HCT116 (cell line): ENCODE measurements around the gene GNPTAB. TPM values are rescaled to one million over a fixed set of nuclear protein-coding genes. Genes with fewer than 3 reads are reported as not detected.

Source experiments
- ATAC-seq: fragments of 200-7000 bp; cut with Tn5 transposase; 2 replicates; pipeline ENCODE4 v1.9.1; 2020; ENCODE audit warnings: mild to moderate bottlenecking, moderate library complexity
- BruUV-seq: library from RNA; stranded (reverse); fragments of 400-500 nt; replicated peaks from 2 replicates; lab custom pipeline; 2021; lab: Mats Ljungman, UMichigan
- CTCF ChIA-PET: fragments of 300-600 bp; sonication (Branson Sonifier 250); formaldehyde crosslinking; loops from one replicate; lab custom pipeline; 2021; ENCODE audit warnings: antibody characterized with exemption; lab: Charles Lee
- POLR2A ChIA-PET: fragments of 300-600, 350-600 bp; sonication (Branson Sonifier 250); formaldehyde crosslinking; loops from one replicate; lab custom pipeline; 2021; ENCODE audit warnings: antibody characterized with exemption; lab: Charles Lee
- RAD21 ChIA-PET, 2 experiments: fragments of 300-600 bp; sonication (Branson Sonifier 250); formaldehyde crosslinking; loops; one replicate each; lab custom pipeline; 2023; ENCODE audit warnings: low total read pairs in 2 of 2; ENCODE audit not compliant: uncharacterized antibody in 2 of 2, unreplicated experiment in 2 of 2, low non-redundant PET in 1 of 2; lab: Charles Lee
- DNase-seq: peaks from one replicate; pipeline ENCODE4 v3.0.0-alpha.2; 2010; ENCODE audit warnings: low read depth, low spot score
- H2AFZ ChIP-seq: fragments of 200-600 bp; shearing (Covaris generic), sonication (generic); 2 replicates; pipeline ENCODE4 v1.6.1; 2017; ENCODE audit warnings: low read depth, mixed run types, mixed read lengths, antibody characterized with exemption, low read length; ENCODE audit not compliant: poor library complexity, severe bottlenecking
- H3K27ac ChIP-seq: 2 replicates; pipeline ENCODE4 v1.5.1; 2012; ENCODE audit warnings: low read depth, low read length
- H3K27me3 ChIP-seq: fragments of 200-600 bp; sonication (generic); 2 replicates; pipeline ENCODE4 v1.6.1; 2016; ENCODE audit warnings: mixed run types, low read length, mixed read lengths; ENCODE audit not compliant: insufficient read depth
- H3K36me3 ChIP-seq, 2 experiments: fragments of 200-500 bp in 1 of 2; fragments of 200-600 bp in 1 of 2; sonication (Bioruptor generic) in 1 of 2; sonication (generic) in 1 of 2; 2 replicates each; pipeline versions ENCODE4 v1.5.1 to v1.6.1; 2014 to 2016; ENCODE audit warnings: low read length in 2 of 2, inconsistent platforms in 1 of 2, mixed read lengths in 1 of 2, mixed run types in 1 of 2; ENCODE audit not compliant: insufficient read depth in 2 of 2, control insufficient read depth in 1 of 2
- H3K4me1 ChIP-seq, 2 experiments: fragments of 200-600 bp in 1 of 2; sonication (generic) in 1 of 2; 2 replicates each; pipeline versions ENCODE4 v1.5.1 to v1.6.1; 2012 to 2017; ENCODE audit warnings: low read length in 2 of 2, inconsistent platforms in 1 of 2, mild to moderate bottlenecking in 1 of 2, mixed read lengths in 1 of 2, mixed run types in 1 of 2, moderate library complexity in 1 of 2; ENCODE audit not compliant: insufficient read depth in 2 of 2, control insufficient read depth in 1 of 2
- H3K4me2 ChIP-seq: fragments of 200-600 bp; sonication (generic); 2 replicates; pipeline ENCODE4 v1.6.1; 2017; ENCODE audit warnings: mixed run types, low read length, mixed read lengths
- H3K4me3 ChIP-seq, 2 experiments: fragments of 200-600 bp in 1 of 2; sonication (generic) in 1 of 2; replicated peaks in 1 of 2; 2 replicates each; pipeline ENCODE4 v1.5.1; 2011 to 2016; ENCODE audit warnings: low read length in 2 of 2, control low read depth in 1 of 2, low read depth in 1 of 2, mild to moderate bottlenecking in 1 of 2, mixed read lengths in 1 of 2, mixed run types in 1 of 2
- H3K79me2 ChIP-seq: fragments of 200-600 bp; sonication (generic); 2 replicates; pipeline ENCODE4 v1.6.1; 2017; ENCODE audit warnings: mild to moderate bottlenecking, mixed run types, low read length, moderate library complexity, mixed read lengths; ENCODE audit not compliant: insufficient read depth
- H3K9ac ChIP-seq: fragments of 200-600 bp; sonication (generic); 2 replicates; pipeline ENCODE4 v1.6.1; 2016; ENCODE audit warnings: low read length, mixed read lengths
- H3K9me2 ChIP-seq: fragments of 200-600 bp; sonication (generic), shearing (Covaris generic); 2 replicates; pipeline ENCODE4 v1.6.1; 2017; ENCODE audit warnings: mixed run types, mild to moderate bottlenecking, moderate library complexity; ENCODE audit not compliant: insufficient read depth
- H3K9me3 ChIP-seq, 2 experiments: fragments of 200-500 bp in 1 of 2; fragments of 200-600 bp in 1 of 2; sonication (Bioruptor generic) in 1 of 2; sonication (generic) in 1 of 2; 2 replicates each; pipeline ENCODE4 v1.6.1; 2014 to 2017; ENCODE audit warnings: low read length in 2 of 2, mixed read lengths in 2 of 2, inconsistent platforms in 1 of 2, low read depth in 1 of 2, mild to moderate bottlenecking in 1 of 2, mixed run types in 1 of 2, moderate library complexity in 1 of 2; ENCODE audit not compliant: control insufficient read depth in 1 of 2, insufficient read depth in 1 of 2
- H4K20me1 ChIP-seq: fragments of 200-600 bp; sonication (generic), shearing (Covaris generic); 2 replicates; pipeline ENCODE4 v1.6.1; 2017; ENCODE audit warnings: mixed run types, mild to moderate bottlenecking, moderate library complexity; ENCODE audit not compliant: insufficient read depth
- CBX3 ChIP-seq: IDR thresholded peaks from 2 replicates; pipeline ENCODE4 v1.6.1; 2012; ENCODE audit warnings: low read depth
- CEBPB ChIP-seq: IDR thresholded peaks from 2 replicates; pipeline ENCODE4 v1.6.1; 2012; ENCODE audit warnings: low read depth
- EGR1 ChIP-seq: IDR thresholded peaks from 2 replicates; pipeline ENCODE4 v1.6.1; 2012; ENCODE audit warnings: low read depth
- ELF1 ChIP-seq: IDR thresholded peaks from 2 replicates; pipeline ENCODE4 v1.6.1; 2012; ENCODE audit warnings: low read depth, borderline replicate concordance
- EZH2 ChIP-seq: fragments of 200-600 bp; sonication (generic); IDR thresholded peaks from 2 replicates; pipeline ENCODE4 v1.6.1; 2017; ENCODE audit warnings: antibody characterized with exemption, mixed run types
- EZH2phosphoT487 ChIP-seq: fragments of 200-600 bp; IDR thresholded peaks from 2 replicates; pipeline ENCODE4 v1.6.1; 2018; ENCODE audit warnings: antibody characterized with exemption, borderline replicate concordance
- JUND ChIP-seq: IDR thresholded peaks from 2 replicates; pipeline ENCODE4 v1.6.1; 2012
- POLR2AphosphoS5 ChIP-seq: IDR thresholded peaks from 2 replicates; pipeline ENCODE4 v1.6.1; 2011; ENCODE audit warnings: mild to moderate bottlenecking, low read depth, low read length, moderate library complexity
- RAD21 ChIP-seq: IDR thresholded peaks from 2 replicates; pipeline ENCODE4 v1.6.1; 2012; ENCODE audit warnings: low read depth, mild to moderate bottlenecking
- SIN3A ChIP-seq: IDR thresholded peaks from 2 replicates; pipeline ENCODE4 v1.6.1; 2012; ENCODE audit warnings: low read depth
- SP1 ChIP-seq: IDR thresholded peaks from 2 replicates; pipeline ENCODE4 v1.6.1; 2012; ENCODE audit warnings: low read depth
- SRF ChIP-seq: IDR thresholded peaks from 2 replicates; pipeline ENCODE4 v1.6.1; 2012; ENCODE audit warnings: low read depth
- TCF7L2 ChIP-seq: IDR thresholded peaks from 2 replicates; pipeline ENCODE4 v1.7.0; 2011; ENCODE audit warnings: borderline replicate concordance, inconsistent platforms; ENCODE audit not compliant: insufficient read depth, insufficient read length; ENCODE audit errors: extremely low read depth
- ZFX ChIP-seq: fragments of 450-650 bp; IDR thresholded peaks from 2 replicates; pipeline ENCODE4 v1.6.1; 2017
- ZNF274 ChIP-seq: fragments of 200-500 bp; sonication (Bioruptor generic); IDR thresholded peaks from 2 replicates; pipeline ENCODE4 v1.6.1; 2014; ENCODE audit warnings: mild to moderate bottlenecking, low read depth, low read length, inconsistent platforms
- intact Hi-C: fragments of 100-400 bp; cut with micrococcal nuclease; formaldehyde crosslinking; loops from 2 replicates; pipeline ENCODE4 v1.10.0; 2022
- total RNA-seq: library from RNA; stranded (reverse); gene quantifications from one replicate; pipeline ENCODE4 v1.2.1, GENCODE V29; 2021; ENCODE audit not compliant: unreplicated experiment
- TF ChIP-seq, protein P1 (sequence below), 3 experiments: fragments of 200-600 bp in 1 of 3; sonication (generic) in 1 of 3; IDR thresholded peaks in 2 of 3; conservative IDR thresholded peaks in 1 of 3; 2 replicates each; pipeline ENCODE4 v1.5.1; 2012 to 2017; ENCODE audit warnings: low read depth in 2 of 3, low read length in 2 of 3, antibody characterized with exemption in 1 of 3, borderline replicate concordance in 1 of 3, control low read depth in 1 of 3, mild to moderate bottlenecking in 1 of 3, mixed read lengths in 1 of 3, mixed run types in 1 of 3, moderate library complexity in 1 of 3; ENCODE audit not compliant: insufficient read depth in 1 of 3
- TF ChIP-seq, protein P2 (sequence below): IDR thresholded peaks from 2 replicates; pipeline ENCODE4 v1.6.1; 2012
- TF ChIP-seq, protein P3 (sequence below): IDR thresholded peaks from 2 replicates; pipeline ENCODE4 v1.6.1; 2012

The GNPTAB gene
- total RNA-seq, 1 experiment from 2014 or later, result 41.4 TPM

DNA sequence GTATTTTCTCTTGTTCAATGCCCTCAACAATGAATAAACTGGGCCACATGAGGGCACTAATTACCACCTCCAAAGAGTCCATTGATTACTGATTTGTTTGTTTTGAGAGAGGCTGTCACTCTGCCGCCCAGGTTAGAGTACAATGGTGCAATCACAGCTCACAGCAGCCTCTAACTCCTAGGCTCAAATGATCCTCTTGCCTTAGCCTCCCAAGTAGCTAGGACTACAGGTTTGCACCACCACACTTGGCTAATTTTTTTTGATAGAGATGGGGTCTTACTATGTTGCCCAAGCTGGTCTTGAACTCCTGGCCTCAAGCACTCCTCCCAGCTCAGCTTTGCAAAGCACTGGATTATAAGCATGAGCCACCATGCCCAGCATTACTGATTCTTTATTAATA, 63.2 kb downstream of the GNPTAB start:
- ChIA-PET CTCF (no interaction called here), POLR2A (no interaction called here), RAD21 (no interaction called here)
- no peaks in the 10 kb centered on the region for H3K4me1 ChIP-seq
- H2AFZ ChIP-seq, result no peak overlapping the region
- H3K36me3 ChIP-seq, result peaks cover 0 to 2% of the 10 kb centered on the region in 2 experiments; a peak in 1 of 4 replicates
- no peak overlapping the region for H3K4me3 ChIP-seq
- H3K27me3 ChIP-seq, result no peaks in the 10 kb centered on the region
- no peaks in the 10 kb centered on the region for H3K9me3 ChIP-seq
- H3K27ac ChIP-seq, result no peak overlapping the region
- ATAC-seq (no peak), DNase-seq (no peak)
- intact Hi-C loops, result no loop called here
- H4K20me1 ChIP-seq, result no peaks in the 10 kb centered on the region
- no peaks in the 10 kb centered on the region for H3K79me2 ChIP-seq
- no peaks in the 10 kb centered on the region for H3K9me2 ChIP-seq
- no peak overlapping the region for H3K9ac ChIP-seq
- TF ChIP-seq RAD21 (peak; percentile 19; the same call in 1 of the 2 replicates), ZFX (no peak)
- TF ChIP-seq, protein P1, sequence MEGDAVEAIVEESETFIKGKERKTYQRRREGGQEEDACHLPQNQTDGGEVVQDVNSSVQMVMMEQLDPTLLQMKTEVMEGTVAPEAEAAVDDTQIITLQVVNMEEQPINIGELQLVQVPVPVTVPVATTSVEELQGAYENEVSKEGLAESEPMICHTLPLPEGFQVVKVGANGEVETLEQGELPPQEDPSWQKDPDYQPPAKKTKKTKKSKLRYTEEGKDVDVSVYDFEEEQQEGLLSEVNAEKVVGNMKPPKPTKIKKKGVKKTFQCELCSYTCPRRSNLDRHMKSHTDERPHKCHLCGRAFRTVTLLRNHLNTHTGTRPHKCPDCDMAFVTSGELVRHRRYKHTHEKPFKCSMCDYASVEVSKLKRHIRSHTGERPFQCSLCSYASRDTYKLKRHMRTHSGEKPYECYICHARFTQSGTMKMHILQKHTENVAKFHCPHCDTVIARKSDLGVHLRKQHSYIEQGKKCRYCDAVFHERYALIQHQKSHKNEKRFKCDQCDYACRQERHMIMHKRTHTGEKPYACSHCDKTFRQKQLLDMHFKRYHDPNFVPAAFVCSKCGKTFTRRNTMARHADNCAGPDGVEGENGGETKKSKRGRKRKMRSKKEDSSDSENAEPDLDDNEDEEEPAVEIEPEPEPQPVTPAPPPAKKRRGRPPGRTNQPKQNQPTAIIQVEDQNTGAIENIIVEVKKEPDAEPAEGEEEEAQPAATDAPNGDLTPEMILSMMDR (IDR thresholded peaks at IDR 0.05 in 2 of 3, conservative IDR thresholded peaks at IDR 0.05 in 1 of 3; ENCODE audit: borderline replicate concordance in 1 of 3, insufficient read depth in 1 of 3, low read depth in 2 of 3, low read length in 2 of 3), result 0 out of 6 replicates have a peak, but pooled peaks of 1 of the 3 experiments have one; percentile 4
- no TSS peak for BruUV-seq
- no peak overlapping the region for H3K4me2 ChIP-seq

DNA sequence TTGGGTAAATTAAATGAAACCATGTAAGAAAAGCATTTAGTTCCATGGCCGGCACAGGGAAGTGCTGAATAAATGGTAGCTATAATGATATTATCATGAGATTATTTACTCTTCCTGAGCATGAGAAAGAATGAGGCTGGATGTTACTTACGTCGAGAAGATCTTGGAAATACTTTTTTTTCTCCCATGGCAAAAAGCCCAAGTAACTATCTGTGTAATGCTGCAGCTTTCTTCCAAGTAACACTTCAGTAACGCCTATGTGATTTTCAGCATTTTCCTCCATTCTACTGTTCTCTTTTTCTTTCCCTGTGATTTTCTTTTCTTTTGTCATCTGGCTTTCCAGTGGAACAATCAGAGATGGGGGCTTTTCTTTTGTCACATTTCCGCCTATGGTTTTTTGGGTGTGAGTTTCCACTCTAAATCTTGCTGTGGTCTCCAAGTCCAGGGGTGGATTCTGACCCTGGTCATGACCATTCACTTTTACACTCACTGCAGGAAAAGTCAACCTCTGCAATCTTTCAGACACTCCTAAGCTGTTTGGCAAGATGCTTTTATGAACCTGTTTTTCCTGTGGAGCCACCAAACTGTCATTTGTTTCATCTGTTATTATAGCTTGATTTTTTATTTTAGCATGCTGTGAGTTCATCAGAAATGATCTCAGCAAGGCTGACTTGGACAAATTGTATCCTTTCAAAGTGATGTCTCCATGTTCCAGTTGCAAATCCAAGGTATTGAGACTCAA, 66.5 kb downstream of the GNPTAB start:
- intact Hi-C loops, result no loop called here
- H3K9me3 ChIP-seq, result no peaks in the 10 kb centered on the region
- no peaks in the 10 kb centered on the region for H3K9me2 ChIP-seq
- ATAC-seq, result no peak
- ChIA-PET CTCF (interaction anchor here (1.2 kb wide), 1 partner anchor 10 kb away, joined by 3 read pairs; no protein-coding TSS in a partner anchor), RAD21 (no interaction called here), POLR2A (interaction anchor here (1.3 kb wide), 1 partner anchor 9 kb away, joined by 3 read pairs; no protein-coding TSS in a partner anchor)
- H2AFZ ChIP-seq, result no peak overlapping the region
- H3K27me3 ChIP-seq, result no peaks in the 10 kb centered on the region
- 0 out of 4 replicates have a peak, but pooled peaks cover 0 to 6% of the 10 kb centered on the region in 2 experiments for H3K36me3 ChIP-seq
- DNase-seq, result no peak
- no peaks in the 10 kb centered on the region for H3K4me1 ChIP-seq
- no peaks in the 10 kb centered on the region for H3K79me2 ChIP-seq
- H3K9ac ChIP-seq, result no peak overlapping the region
- H3K4me3 ChIP-seq, result no peak overlapping the region
- H3K4me2 ChIP-seq, result no peak overlapping the region
- no peak overlapping the region for H3K27ac ChIP-seq
- BruUV-seq, result TSS peak; percentile 61
- H4K20me1 ChIP-seq, result no peaks in the 10 kb centered on the region
- TF ChIP-seq CEBPB (no peak), SIN3A (no peak), EZH2phosphoT487 (no peak), TCF7L2 (no peak), JUND (no peak), ZFX (no peak), EGR1 (no peak), SP1 (no peak), EZH2 (no peak), CBX3 (no peak), SRF (no peak), POLR2AphosphoS5 (no peak), ZNF274 (no peak), ELF1 (no peak)
- TF ChIP-seq, protein P2, sequence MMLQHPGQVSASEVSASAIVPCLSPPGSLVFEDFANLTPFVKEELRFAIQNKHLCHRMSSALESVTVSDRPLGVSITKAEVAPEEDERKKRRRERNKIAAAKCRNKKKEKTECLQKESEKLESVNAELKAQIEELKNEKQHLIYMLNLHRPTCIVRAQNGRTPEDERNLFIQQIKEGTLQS, result no peak
- TF ChIP-seq, protein P3, sequence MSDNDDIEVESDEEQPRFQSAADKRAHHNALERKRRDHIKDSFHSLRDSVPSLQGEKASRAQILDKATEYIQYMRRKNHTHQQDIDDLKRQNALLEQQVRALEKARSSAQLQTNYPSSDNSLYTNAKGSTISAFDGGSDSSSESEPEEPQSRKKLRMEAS, result no peak
